ENCODE results near the gene SUSD3. TPM values are rescaled to one million over a fixed set of nuclear protein-coding genes. Genes with fewer than 3 reads are reported as not detected.

The SUSD3 gene
- polyA plus RNA-seq, 1 experiment, result 1.9 TPM

GRCh38 chr9:93076792-93077128 is 18.3 kb downstream of the SUSD3 start:
- TF ChIP-seq, protein P1, sequence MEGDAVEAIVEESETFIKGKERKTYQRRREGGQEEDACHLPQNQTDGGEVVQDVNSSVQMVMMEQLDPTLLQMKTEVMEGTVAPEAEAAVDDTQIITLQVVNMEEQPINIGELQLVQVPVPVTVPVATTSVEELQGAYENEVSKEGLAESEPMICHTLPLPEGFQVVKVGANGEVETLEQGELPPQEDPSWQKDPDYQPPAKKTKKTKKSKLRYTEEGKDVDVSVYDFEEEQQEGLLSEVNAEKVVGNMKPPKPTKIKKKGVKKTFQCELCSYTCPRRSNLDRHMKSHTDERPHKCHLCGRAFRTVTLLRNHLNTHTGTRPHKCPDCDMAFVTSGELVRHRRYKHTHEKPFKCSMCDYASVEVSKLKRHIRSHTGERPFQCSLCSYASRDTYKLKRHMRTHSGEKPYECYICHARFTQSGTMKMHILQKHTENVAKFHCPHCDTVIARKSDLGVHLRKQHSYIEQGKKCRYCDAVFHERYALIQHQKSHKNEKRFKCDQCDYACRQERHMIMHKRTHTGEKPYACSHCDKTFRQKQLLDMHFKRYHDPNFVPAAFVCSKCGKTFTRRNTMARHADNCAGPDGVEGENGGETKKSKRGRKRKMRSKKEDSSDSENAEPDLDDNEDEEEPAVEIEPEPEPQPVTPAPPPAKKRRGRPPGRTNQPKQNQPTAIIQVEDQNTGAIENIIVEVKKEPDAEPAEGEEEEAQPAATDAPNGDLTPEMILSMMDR (IDR thresholded peaks at IDR 0.05; ENCODE audit: insufficient read depth, low read depth, low read length), result no peak
- H3K36me3 ChIP-seq (ENCODE audit: control insufficient read depth, insufficient read depth, low read length), result no peaks in the 10 kb centered on the region
- H3K27me3 ChIP-seq (ENCODE audit: control insufficient read depth, insufficient read depth, low read length), result no peaks in the 10 kb centered on the region
- ChIA-PET CTCF (no interaction called here), POLR2A (no interaction called here)
- no peak overlapping the region for H3K4me3 ChIP-seq (ENCODE audit: low read depth, low read length)
- DNase-seq (ENCODE audit: low read depth), result no peak

DNA sequence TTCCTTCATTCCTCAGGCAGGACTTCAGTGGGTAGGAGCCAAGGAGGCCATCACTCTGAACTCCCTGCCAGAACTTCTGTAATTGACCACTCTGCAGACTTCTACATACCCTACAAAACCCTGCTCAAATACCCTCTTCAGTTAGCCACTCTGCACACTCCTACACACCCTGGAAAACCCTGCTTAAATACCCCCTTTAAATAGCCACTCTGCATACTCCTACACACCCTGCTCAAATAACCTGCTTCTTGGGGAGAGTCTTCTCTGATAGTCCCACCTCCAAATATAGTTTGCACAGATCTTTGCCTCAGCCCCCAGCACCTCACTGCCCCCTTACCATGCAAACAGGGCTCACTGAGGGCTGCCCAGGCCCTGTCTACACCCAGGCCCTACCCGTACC is 18.9 kb downstream of the SUSD3 start:
- CTCF ChIA-PET, result interaction anchor here (0.6 kb wide), 1 partner anchor 1522 kb away, joined by 4 read pairs; no protein-coding TSS in a partner anchor

DNA sequence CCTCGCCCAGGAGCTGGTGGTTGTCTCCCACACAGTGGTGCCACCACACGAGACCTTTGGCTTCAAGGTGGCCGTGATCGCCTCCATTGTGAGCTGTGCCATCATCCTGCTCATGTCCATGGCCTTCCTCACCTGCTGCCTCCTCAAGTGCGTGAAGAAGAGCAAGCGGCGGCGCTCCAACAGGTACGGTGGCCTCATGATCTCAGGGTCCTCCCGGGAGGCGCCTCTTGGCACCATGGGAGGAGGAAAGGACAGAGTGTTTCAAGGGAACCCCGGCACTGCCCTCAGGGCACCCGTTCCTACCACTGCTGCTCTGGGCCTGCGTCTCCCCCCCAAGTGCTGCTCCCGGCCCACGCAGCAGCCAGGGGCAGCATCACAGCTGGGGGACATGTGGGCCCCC is 19.3 kb downstream of the SUSD3 start:
- TF ChIP-seq, protein P1 (IDR thresholded peaks at IDR 0.05; ENCODE audit: insufficient read depth, low read depth, low read length), result no peak
- no peak overlapping the region for H3K4me3 ChIP-seq (ENCODE audit: low read depth, low read length)
- no peaks in the 10 kb centered on the region for H3K36me3 ChIP-seq (ENCODE audit: control insufficient read depth, insufficient read depth, low read length)
- no peaks in the 10 kb centered on the region for H3K27me3 ChIP-seq (ENCODE audit: control insufficient read depth, insufficient read depth, low read length)
- DNase-seq (ENCODE audit: low read depth), result no peak
- POLR2A ChIA-PET, result no interaction called here
- CTCF ChIA-PET, result interaction anchor here (0.6 kb wide), 1 partner anchor 1522 kb away, joined by 4 read pairs; no protein-coding TSS in a partner anchor

More for the DNA sequence above, 18.9 kb downstream of the SUSD3 start:
- H3K36me3 ChIP-seq (ENCODE audit: control insufficient read depth, insufficient read depth, low read length), result no peaks in the 10 kb centered on the region
- no peak for DNase-seq (ENCODE audit: low read depth)
- H3K27me3 ChIP-seq (ENCODE audit: control insufficient read depth, insufficient read depth, low read length), result no peaks in the 10 kb centered on the region
- POLR2A ChIA-PET, result no interaction called here
- TF ChIP-seq, protein P1 (IDR thresholded peaks at IDR 0.05; ENCODE audit: insufficient read depth, low read depth, low read length), result no peak
- no peak overlapping the region for H3K4me3 ChIP-seq (ENCODE audit: low read depth, low read length)

- Histone ChIP-seq H3K27me3 (ENCODE audit: control insufficient read depth, insufficient read depth, low read length) (no peaks in the 10 kb centered on the region), H3K4me3 (ENCODE audit: low read depth, low read length) (no peak overlapping the region), H3K36me3 (ENCODE audit: control insufficient read depth, insufficient read depth, low read length) (no peaks in the 10 kb centered on the region)
- POLR2A ChIA-PET, result no interaction called here
- TF ChIP-seq, protein P1 (IDR thresholded peaks at IDR 0.05; ENCODE audit: insufficient read depth, low read depth, low read length), result no peak
- no peak for DNase-seq (ENCODE audit: low read depth)
- CTCF ChIA-PET, result interaction anchor here (1.0 kb wide), 1 partner anchor 75 kb away, joined by 3 read pairs; no protein-coding TSS in a partner anchor
Observed at GRCh38 chr9:93079371-93079770, 20.9 kb downstream of the SUSD3 start.

GRCh38 chr9:93080406-93080805 is 21.9 kb downstream of the SUSD3 start:
- TF ChIP-seq, protein P1 (IDR thresholded peaks at IDR 0.05; ENCODE audit: insufficient read depth, low read depth, low read length), result no peak
- ChIA-PET CTCF (no interaction called here), POLR2A (no interaction called here)

More at GRCh38 chr9:93080406-93080805, 21.9 kb downstream of the SUSD3 start:
- H3K4me3 ChIP-seq (ENCODE audit: low read depth, low read length), result no peak overlapping the region
- no peak for DNase-seq (ENCODE audit: low read depth)
- H3K36me3 ChIP-seq (ENCODE audit: control insufficient read depth, insufficient read depth, low read length), result no peaks in the 10 kb centered on the region
- no peaks in the 10 kb centered on the region for H3K27me3 ChIP-seq (ENCODE audit: control insufficient read depth, insufficient read depth, low read length)
